ENCODE data around the gene SULT6B1. TPM values are rescaled to one million over a fixed set of nuclear protein-coding genes. Genes with fewer than 3 reads are reported as not detected.

Gene SULT6B1
- polyA plus RNA-seq, 1 donor (not counting 4 experiments of a cell fraction or from before 2014, with no cell fraction given) = not detected

- FAIRE-seq = no peak
- H3K4me2 ChIP-seq (ENCODE audit: control insufficient read depth, extremely low read depth, insufficient read depth, low read depth, low read length) = no peak overlapping the region
Measured at GRCh38 chr2:37164757-37165156, 23.7 kb downstream of the SULT6B1 start.

GRCh38 chr2:37156857-37157714 lies 31.4 kb downstream of the SULT6B1 start, which contains the start of gene EIF2AK2:
Gene EIF2AK2, minus strand, starts transcription at chr2:37156980. Its CDS starts 9,174 bp downstream, at chr2:37147806.
- Histone ChIP-seq H3K79me2 (ENCODE audit: control insufficient read depth, insufficient read depth, low read length) (peaks cover 44% of the 10 kb centered on the region), H3K4me2 (ENCODE audit: control insufficient read depth, extremely low read depth, insufficient read depth, low read depth, low read length) (peak within 1 kb of the TSS; percentile 96), H3K4me1 (ENCODE audit: control insufficient read depth, extremely low read depth, insufficient read depth, low read length) (peaks cover 16% of the 10 kb centered on the region), H3K9ac (ENCODE audit: control insufficient read depth, extremely low read depth, insufficient read depth, low read length) (peak within 1 kb of the TSS; percentile 96), H3K9me1 (ENCODE audit: control insufficient read depth, extremely low read depth, insufficient read depth, low read length) (no peaks in the 10 kb centered on the region), H3K27ac (ENCODE audit: control insufficient read depth, insufficient read depth, low read length) (peak within 1 kb of the TSS; percentile 93), H4K20me1 (ENCODE audit: control insufficient read depth, extremely low read depth, insufficient read depth, low read length) (no peaks in the 10 kb centered on the region), H3K9me3 (ENCODE audit: control insufficient read depth, low read depth, low read length) (peaks cover 2% of the 10 kb centered on the region), H3K4me3 (ENCODE audit: control insufficient read depth in 2 of 3, extremely low read depth in 1 of 3, insufficient read depth in 2 of 3, low read depth in 1 of 3, low read length in 3 of 3) (peak within 1 kb of the TSS; percentile 82 to 89 (median 88)), H2AFZ (ENCODE audit: control insufficient read depth, low read length) (peak within 1 kb of the TSS; percentile 91), H3K27me3 (ENCODE audit: control insufficient read depth, extremely low read depth, insufficient read depth, low read length) (no peaks in the 10 kb centered on the region), H3K36me3 (ENCODE audit: control insufficient read depth in 2 of 2, extremely low read depth in 1 of 2, insufficient read depth in 2 of 2, low read length in 2 of 2) (peaks cover 0 to 9% of the 10 kb centered on the region in 2 experiments)
- TF ChIP-seq EZH2 (IDR thresholded peaks at IDR 0.05; ENCODE audit: low read length) (no peak), CTCF (optimal IDR thresholded peaks at IDR 0.05 in 1 of 3, IDR thresholded peaks at IDR 0.05 in 1 of 3, conservative IDR thresholded peaks at IDR 0.05 in 1 of 3; ENCODE audit: extremely low read depth in 1 of 3, insufficient read depth in 2 of 3, low read length in 3 of 3) (no peak)
- FAIRE-seq (no peak), DNase-seq (ENCODE audit: low read depth, low spot score) (no peak)
- dilution Hi-C loops (cut with MboI; ENCODE audit: extremely low pct_ligation_motif_present, low sequenced_read_pairs) = no loop called here

More at GRCh38 chr2:37164757-37165156, 23.7 kb downstream of the SULT6B1 start:
- H3K9me3 ChIP-seq (ENCODE audit: control insufficient read depth, low read depth, low read length) = no peaks in the 10 kb centered on the region
- no peaks in the 10 kb centered on the region for H3K36me3 ChIP-seq (ENCODE audit: control insufficient read depth in 2 of 2, extremely low read depth in 1 of 2, insufficient read depth in 2 of 2, low read length in 2 of 2)
- dilution Hi-C loops (cut with MboI; ENCODE audit: extremely low pct_ligation_motif_present, low sequenced_read_pairs) = no loop called here
- H3K4me1 ChIP-seq (ENCODE audit: control insufficient read depth, extremely low read depth, insufficient read depth, low read length) = peaks cover 5% of the 10 kb centered on the region
- no peaks in the 10 kb centered on the region for H3K9me1 ChIP-seq (ENCODE audit: control insufficient read depth, extremely low read depth, insufficient read depth, low read length)
- H2AFZ ChIP-seq (ENCODE audit: control insufficient read depth, low read length) = no peak overlapping the region
- no peak for DNase-seq (ENCODE audit: low read depth, low spot score)
- no peaks in the 10 kb centered on the region for H3K79me2 ChIP-seq (ENCODE audit: control insufficient read depth, insufficient read depth, low read length)
- H4K20me1 ChIP-seq (ENCODE audit: control insufficient read depth, extremely low read depth, insufficient read depth, low read length) = no peaks in the 10 kb centered on the region
- H3K27me3 ChIP-seq (ENCODE audit: control insufficient read depth, extremely low read depth, insufficient read depth, low read length) = no peaks in the 10 kb centered on the region
- no peak overlapping the region for H3K27ac ChIP-seq (ENCODE audit: control insufficient read depth, insufficient read depth, low read length)
- no peak overlapping the region for H3K4me3 ChIP-seq (ENCODE audit: control insufficient read depth in 2 of 3, extremely low read depth in 1 of 3, insufficient read depth in 2 of 3, low read depth in 1 of 3, low read length in 3 of 3)
- TF ChIP-seq EZH2 (IDR thresholded peaks at IDR 0.05; ENCODE audit: low read length) (no peak), CTCF (optimal IDR thresholded peaks at IDR 0.05 in 1 of 3, IDR thresholded peaks at IDR 0.05 in 1 of 3, conservative IDR thresholded peaks at IDR 0.05 in 1 of 3; ENCODE audit: extremely low read depth in 1 of 3, insufficient read depth in 2 of 3, low read length in 3 of 3) (no peak)
- no peak overlapping the region for H3K9ac ChIP-seq (ENCODE audit: control insufficient read depth, extremely low read depth, insufficient read depth, low read length)

All from keratinocyte (primary cell).